Endothelial cell of umbilical vein (primary cell): ENCODE measurements around the gene INTS1. TPM values are rescaled to one million over a fixed set of nuclear protein-coding genes. Genes with fewer than 3 reads are reported as not detected.

Source experiments
- BruUV-seq: library from RNA; stranded (reverse); fragments of 400-500 nt; replicated peaks from 2 replicates; lab custom pipeline; 2021; lab: Mats Ljungman, UMichigan
- CTCF ChIA-PET: fragments of 300-600, 350-600 bp; sonication (Branson Sonifier 250); formaldehyde crosslinking; loops from one replicate; lab custom pipeline; 2021; ENCODE audit warnings: antibody characterized with exemption, inconsistent platforms; lab: Charles Lee
- POLR2A ChIA-PET: fragments of 300-600, 350-600 bp; sonication (Branson Sonifier 250); formaldehyde crosslinking; loops from one replicate; lab custom pipeline; 2021; ENCODE audit warnings: antibody characterized with exemption, inconsistent platforms; lab: Charles Lee
- DNase-seq: peaks from one replicate; pipeline ENCODE4 v3.0.0-alpha.2; 2011; ENCODE audit warnings: low read depth, low spot score
- FAIRE-seq: peaks from 2 replicates; lab custom pipeline; 2011; peaks lifted over from hg19 to GRCh38; lab: Jason Lieb, UNC
- H2AFZ ChIP-seq: 2 replicates; pipeline ENCODE4 v1.6.0; 2012; ENCODE audit warnings: low read depth, low read length, control low read depth, inconsistent platforms
- H3K27ac ChIP-seq: 2 replicates; pipeline ENCODE4 v1.5.1; 2011; ENCODE audit warnings: low read depth, mild to moderate bottlenecking, control low read depth, low read length, moderate library complexity; ENCODE audit not compliant: insufficient read depth
- H3K27me3 ChIP-seq, 2 experiments: 2 replicates each; pipeline versions ENCODE4 v1.6.0 to v1.6.1; 2011; ENCODE audit warnings: low read length in 2 of 2, mixed read lengths in 1 of 2; ENCODE audit not compliant: control insufficient read depth in 2 of 2, insufficient read depth in 2 of 2
- H3K36me3 ChIP-seq, 2 experiments: 2 replicates in 1 of 2; 3 replicates in 1 of 2; pipeline ENCODE4 v1.5.1; 2011; ENCODE audit warnings: low read length in 2 of 2, mild to moderate bottlenecking in 1 of 2, moderate library complexity in 1 of 2; ENCODE audit not compliant: control insufficient read depth in 2 of 2, insufficient read depth in 2 of 2; ENCODE audit errors: extremely low read depth in 1 of 2
- H3K4me1 ChIP-seq: 3 replicates; pipeline ENCODE4 v1.5.1; 2011; ENCODE audit warnings: mild to moderate bottlenecking, low read length; ENCODE audit not compliant: control insufficient read depth, insufficient read depth; ENCODE audit errors: extremely low read depth
- H3K4me2 ChIP-seq: 2 replicates; pipeline ENCODE4 v1.6.1; 2011; ENCODE audit warnings: low read length, control low read depth, mixed read lengths; ENCODE audit not compliant: insufficient read depth
- H3K4me3 ChIP-seq, 3 experiments: fragments of 200-600 bp in 1 of 3; sonication (generic), shearing (Covaris generic) in 1 of 3; replicated peaks in 1 of 3; 2 replicates each; pipeline ENCODE4 v1.5.1; 2011 to 2016; ENCODE audit warnings: control low read depth in 3 of 3, low read length in 3 of 3, mild to moderate bottlenecking in 2 of 3, inconsistent platforms in 1 of 3, low read depth in 1 of 3, moderate library complexity in 1 of 3; ENCODE audit not compliant: insufficient read depth in 1 of 3
- H3K79me2 ChIP-seq: 2 replicates; pipeline ENCODE4 v1.6.0; 2012; ENCODE audit warnings: low read length, inconsistent platforms; ENCODE audit not compliant: control insufficient read depth, insufficient read depth
- H3K9ac ChIP-seq: replicated peaks from 2 replicates; pipeline ENCODE3; 2011; ENCODE audit warnings: low read length, control low read depth; ENCODE audit not compliant: insufficient read depth; ENCODE audit errors: extremely low read depth
- H3K9me1 ChIP-seq: replicated peaks from 3 replicates; pipeline ENCODE4 v1.6.0; 2011; ENCODE audit warnings: mild to moderate bottlenecking, low read length; ENCODE audit not compliant: control insufficient read depth, insufficient read depth; ENCODE audit errors: extremely low read depth
- H3K9me3 ChIP-seq: replicated peaks from 2 replicates; pipeline ENCODE4 v1.5.1; 2012; ENCODE audit warnings: low read length, inconsistent platforms; ENCODE audit not compliant: control insufficient read depth, insufficient read depth
- H4K20me1 ChIP-seq: replicated peaks from 2 replicates; pipeline ENCODE3; 2011; ENCODE audit warnings: mild to moderate bottlenecking, low read length; ENCODE audit not compliant: control insufficient read depth, insufficient read depth; ENCODE audit errors: extremely low read depth
- CTCF ChIP-seq, 2 donors: IDR thresholded peaks; 1 replicate in 1 of 2; 2 replicates in 1 of 2; pipeline ENCODE4 v1.5.1; 2011; ENCODE audit warnings: low read length in 2 of 2, mild to moderate bottlenecking in 2 of 2, moderate library complexity in 2 of 2, control low read depth in 1 of 2, inconsistent platforms in 1 of 2, low read depth in 1 of 2; ENCODE audit not compliant: insufficient read depth in 1 of 2; ENCODE audit errors: extremely low read depth in 1 of 2
- FOS ChIP-seq: IDR thresholded peaks from 2 replicates; pipeline ENCODE4 v1.6.1; 2011; ENCODE audit warnings: mild to moderate bottlenecking, low read length, moderate library complexity, borderline replicate concordance; ENCODE audit not compliant: insufficient read depth
- JUN ChIP-seq: IDR thresholded peaks from 2 replicates; pipeline ENCODE4 v1.6.1; 2011; ENCODE audit warnings: borderline replicate concordance, low read depth; ENCODE audit not compliant: insufficient read length, insufficient read depth
- MAX ChIP-seq: IDR thresholded peaks from 2 replicates; pipeline ENCODE4 v1.6.1; 2011; ENCODE audit not compliant: insufficient read depth, insufficient read length
- MYC ChIP-seq: IDR thresholded peaks from one replicate; pipeline ENCODE4 v1.6.1; 2011; ENCODE audit warnings: mild to moderate bottlenecking, low read depth, low read length
- POLR2A ChIP-seq: IDR thresholded peaks from 2 replicates; pipeline ENCODE4 v1.6.1; 2012; ENCODE audit warnings: low read depth, mild to moderate bottlenecking, control low read depth, low read length
- POLR2AphosphoS5 ChIP-seq: IDR thresholded peaks from 2 replicates; pipeline ENCODE4 v1.6.1; 2012; ENCODE audit warnings: low read depth, mild to moderate bottlenecking, control low read depth, low read length, moderate library complexity; ENCODE audit not compliant: insufficient read depth
- dilution Hi-C: fragments of 300-500 bp; cut with MboI; formaldehyde crosslinking; loops from one replicate; pipeline ENCODE4 v1.15.0; 2019; ENCODE audit warnings: low sequenced_read_pairs; ENCODE audit not compliant: extremely low pct_ligation_motif_present
- intact Hi-C: fragments of 100-400 bp; cut with micrococcal nuclease; formaldehyde crosslinking; loops from one replicate; pipeline ENCODE4 v1.10.0; 2022
- polyA plus RNA-seq, 4 experiments: library from polyadenylated mRNA; depleted of rRNA in 3 of 4; stranded (reverse) in 3 of 4; unstranded in 1 of 4; fragments of >200 nt; gene quantifications; 2 replicates each; pipeline versions ENCODE4 v1.2.1 to v1.2.3, GENCODE V29; 2011 to 2012; ENCODE audit warnings: missing spikeins in 1 of 4
- total RNA-seq: library from RNA; stranded (reverse); gene quantifications from 2 replicates; pipeline ENCODE4 v1.2.3, GENCODE V29; 2021

The INTS1 gene
- total and polyA plus RNA-seq, 2 donors (not counting 3 experiments of a cell fraction or from before 2014, with no cell fraction given), result 57.8 to 116 TPM

GRCh38 chr7:1548438-1548831 is 44.2 kb upstream of the INTS1 start:
- intact Hi-C loops (no loop called here), dilution Hi-C loops (no loop called here)
- H2AFZ ChIP-seq, result no peak overlapping the region
- H3K36me3 ChIP-seq, result peaks cover 2% of the 10 kb centered on the region in 2 experiments
- FAIRE-seq, result no peak
- no peak overlapping the region for H3K4me2 ChIP-seq
- no peak for DNase-seq
- POLR2A ChIA-PET, result no interaction called here
- H3K79me2 ChIP-seq, result no peaks in the 10 kb centered on the region
- no peaks in the 10 kb centered on the region for H3K4me1 ChIP-seq
- CTCF ChIA-PET, result interaction anchor here (0.7 to 1.6 kb wide), 4 partner anchors 9 to 921 kb away, joined by 3 to 6 read pairs (median 4); no protein-coding TSS in a partner anchor
- no peak overlapping the region for H3K9ac ChIP-seq
- no TSS peak for BruUV-seq
- TF ChIP-seq MYC (no peak), POLR2A (no peak), POLR2AphosphoS5 (no peak), FOS (no peak), CTCF (IDR thresholded peaks at IDR 0.05; ENCODE audit: extremely low read depth in 1 of 2, insufficient read depth in 1 of 2, low read depth in 1 of 2, low read length in 2 of 2) (no peak), MAX (no peak), JUN (no peak)
- H4K20me1 ChIP-seq, result no peaks in the 10 kb centered on the region
- H3K9me3 ChIP-seq, result no peaks in the 10 kb centered on the region
- H3K9me1 ChIP-seq, result no peaks in the 10 kb centered on the region
- no peak overlapping the region for H3K4me3 ChIP-seq
- no peaks in the 10 kb centered on the region for H3K27me3 ChIP-seq
- no peak overlapping the region for H3K27ac ChIP-seq
